DMS53 (cell line): ENCODE data around the gene DNM2.
"Not testable (repeated sequence)": the region's sequence is repeated elsewhere in the genome, so short reads cannot be mapped to it uniquely, and the experiment has no call there.

Experiments used
- DNase-seq: peaks from one replicate; lab custom pipeline; 2025; lab: John Stamatoyannopoulos, UW

DNM2 gene

GRCh38 chr19:10724573-10725071 is 6.7 kb downstream of the DNM2 start:
- no peak for DNase-seq

DNA sequence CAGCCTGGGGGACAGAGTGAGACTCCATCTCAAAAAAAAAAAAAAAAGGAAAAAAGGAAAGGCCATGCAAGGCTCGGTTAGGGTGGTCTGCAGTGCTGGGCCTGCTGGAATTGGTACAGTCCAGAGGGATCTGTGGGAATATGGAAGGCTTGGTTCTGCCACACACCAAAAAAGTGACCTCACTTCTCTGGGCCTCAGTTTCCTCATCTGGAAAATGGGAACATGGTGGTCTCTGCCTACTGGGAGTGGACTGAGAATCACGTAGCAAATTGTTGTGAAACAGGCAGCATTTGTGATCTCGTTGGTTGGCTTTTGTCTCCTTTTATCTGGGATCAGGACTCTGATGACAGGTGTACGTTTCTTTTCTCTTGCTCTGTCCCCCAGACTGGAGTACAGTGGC is 7.5 kb downstream of the DNM2 start:
- no peak for DNase-seq

- no peak for DNase-seq
Measured at GRCh38 chr19:10726268-10726667, 8.4 kb downstream of the DNM2 start.

- no peak for DNase-seq
Measured at GRCh38 chr19:10727685-10728201, 9.9 kb downstream of the DNM2 start.

DNA sequence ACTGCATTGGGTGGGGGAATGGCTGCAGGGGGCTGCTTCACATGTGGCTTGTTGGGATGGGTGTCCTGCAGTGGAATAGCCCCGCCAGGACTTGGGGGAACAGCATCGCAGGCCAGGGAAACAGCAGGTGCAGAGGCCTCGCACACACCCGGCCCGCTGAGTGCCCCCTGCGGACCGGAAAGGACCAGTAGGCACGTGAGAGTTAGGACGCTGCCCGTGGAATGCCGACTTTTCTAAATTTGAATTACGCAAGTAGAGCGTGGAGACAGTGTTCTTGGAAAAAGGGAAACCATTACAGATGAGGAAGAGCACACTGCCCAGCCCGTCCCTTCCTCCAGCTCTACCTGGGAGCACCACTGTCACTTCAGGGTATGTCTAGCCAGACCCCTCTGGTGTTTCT is 11.5 kb downstream of the DNM2 start:
- no peak for DNase-seq

DNA sequence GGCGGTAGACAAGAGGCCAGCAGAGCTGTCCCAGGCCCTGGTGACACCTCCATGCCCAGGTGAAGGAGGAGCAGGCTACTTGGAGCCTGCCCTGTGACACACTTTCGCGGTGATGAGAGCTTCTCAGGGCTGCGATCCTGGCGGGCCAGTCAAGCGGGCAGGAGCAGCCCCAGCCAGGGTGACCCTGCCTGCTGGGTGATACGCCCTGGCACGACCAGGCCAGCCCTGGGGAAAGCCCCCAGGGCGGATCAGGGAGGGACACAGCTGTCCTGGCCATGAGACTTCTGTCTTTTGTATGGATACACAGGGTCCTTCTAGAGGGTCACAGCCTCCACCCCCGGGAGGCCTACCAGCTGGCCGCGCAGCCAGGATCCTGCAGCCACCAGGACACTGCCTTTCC is 13.1 kb downstream of the DNM2 start:
- DNase-seq, result no peak

DNA sequence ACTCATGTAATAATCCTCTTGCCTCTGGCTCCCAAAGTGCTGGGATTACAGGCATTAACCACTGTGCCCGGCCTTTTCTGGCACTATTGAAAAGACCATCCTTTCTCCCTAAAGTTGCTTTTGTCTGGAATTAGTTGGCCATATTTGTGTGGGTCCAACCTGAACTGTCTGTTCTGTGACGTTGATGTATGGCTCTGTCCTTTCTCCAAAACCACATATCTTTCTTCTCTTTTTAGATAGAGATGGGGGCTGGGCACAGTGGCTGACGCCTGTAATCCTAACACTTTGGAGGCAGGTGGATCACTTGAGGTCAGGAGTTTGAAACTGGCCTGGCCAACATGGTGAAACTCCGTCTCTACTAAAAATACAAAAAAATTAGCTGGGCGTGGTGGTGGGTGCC is 17.9 kb downstream of the DNM2 start:
- DNase-seq, result no peak

DNA sequence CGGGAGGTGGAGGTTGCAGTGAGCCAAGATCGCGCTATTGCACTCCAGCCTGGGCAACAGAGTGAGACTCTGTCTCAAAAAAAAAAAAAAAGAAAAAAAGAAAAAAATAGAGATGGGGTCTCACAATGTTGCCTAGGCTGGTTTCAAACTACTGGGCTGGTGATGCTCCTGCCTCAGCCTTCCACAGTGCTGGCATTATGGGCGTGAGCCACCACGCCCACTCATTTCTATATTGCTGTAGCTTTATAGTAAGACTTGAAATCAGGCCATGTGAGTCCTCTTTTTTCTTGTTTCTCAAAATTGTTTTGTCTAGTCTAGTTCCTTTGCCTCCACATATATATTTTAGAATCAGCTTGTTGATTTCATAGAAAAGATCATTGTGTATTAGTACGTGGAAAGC is 18.3 kb downstream of the DNM2 start:
- no peak for DNase-seq

DNA sequence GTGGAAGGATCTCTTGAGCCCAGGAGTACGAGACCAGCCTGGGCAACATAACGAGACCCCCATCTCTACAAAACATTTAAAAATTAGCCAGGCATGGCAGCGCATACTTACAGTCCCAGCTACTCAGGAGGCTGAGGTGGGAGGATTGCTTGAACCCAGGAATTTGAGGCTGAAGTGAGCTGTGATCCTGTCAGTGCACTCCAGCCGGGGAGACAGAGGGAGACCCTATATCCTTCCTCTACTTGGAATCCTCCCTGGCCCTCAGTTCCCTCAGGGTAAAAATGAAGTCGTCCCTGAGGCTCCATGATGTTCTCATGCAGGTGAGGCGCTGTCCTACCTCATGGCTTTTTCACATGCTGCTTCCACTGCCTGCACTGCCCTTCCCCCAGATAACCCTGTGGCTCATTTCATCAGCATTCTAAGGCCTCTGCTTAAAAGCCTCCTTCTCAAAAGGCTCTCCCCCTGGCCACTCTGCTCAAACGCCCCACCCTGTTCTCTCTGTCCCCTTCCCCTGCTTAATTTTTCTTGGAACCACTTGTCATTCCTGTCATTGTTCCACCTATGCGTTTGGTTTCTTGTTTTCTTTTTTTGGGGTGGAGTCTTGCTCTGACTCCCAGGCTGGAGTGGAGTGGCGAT is 19.2 kb downstream of the DNM2 start:
- DNase-seq, result no peak

DNA sequence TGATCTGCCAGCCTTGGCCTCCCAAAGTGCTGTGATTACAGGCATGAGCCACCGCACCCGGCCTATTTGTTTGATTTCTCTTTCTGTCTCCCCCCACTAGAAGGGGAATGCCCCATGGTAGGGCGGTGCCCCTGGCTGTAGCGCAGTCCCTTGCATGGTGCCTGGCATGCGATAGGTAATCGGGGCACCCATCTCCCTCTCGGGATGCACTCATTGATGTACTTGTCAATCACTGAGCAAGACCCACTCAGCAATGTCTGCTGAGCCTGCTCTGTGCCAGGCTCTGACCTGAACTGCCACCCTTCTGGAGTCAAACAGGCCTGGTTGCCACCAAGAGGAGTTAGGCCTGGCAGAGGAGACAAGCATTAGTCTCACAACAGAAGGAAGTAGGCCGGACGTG is 19.8 kb downstream of the DNM2 start:
- DNase-seq, result no peak

DNA sequence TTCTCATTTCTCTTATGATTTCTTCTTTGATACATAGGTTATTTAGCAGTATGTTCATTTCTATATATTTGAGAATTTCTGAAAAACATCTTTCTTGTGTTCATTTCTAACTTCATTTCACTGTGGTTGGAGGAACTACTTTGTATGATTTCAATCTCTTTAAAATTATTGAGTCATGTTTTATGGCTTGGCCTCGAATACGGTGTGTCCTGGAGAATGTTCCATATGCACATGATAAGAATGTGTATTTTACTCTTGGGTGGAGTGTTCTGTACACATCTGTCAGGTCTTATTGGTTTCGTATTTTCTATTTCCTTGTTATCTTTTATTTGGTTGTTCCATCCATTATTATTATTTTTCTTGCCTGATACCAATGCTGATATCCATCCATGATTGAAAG is 22.9 kb downstream of the DNM2 start:
- DNase-seq, result peak; percentile 24

DNA sequence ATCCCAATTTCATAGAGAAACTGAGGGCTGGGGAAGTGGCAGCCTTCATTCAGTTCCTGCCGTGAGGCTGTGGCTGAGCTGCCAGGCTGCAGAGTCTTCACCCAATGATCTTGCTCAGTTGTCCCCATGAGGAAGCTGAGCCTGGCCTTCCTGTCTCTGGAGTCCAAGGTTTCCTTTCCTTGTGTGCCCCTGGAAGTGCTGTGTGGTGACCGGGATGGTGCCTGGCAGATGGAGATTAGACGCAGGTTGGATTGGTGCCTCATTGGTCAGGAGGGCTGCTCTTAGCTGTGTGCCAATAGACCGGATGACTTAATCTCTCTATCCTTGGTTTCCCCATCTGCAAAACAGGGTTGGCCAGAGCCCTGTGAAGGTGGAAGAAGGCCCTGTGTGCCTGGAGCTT is 24.6 kb downstream of the DNM2 start:
- DNase-seq, result no peak

DNA sequence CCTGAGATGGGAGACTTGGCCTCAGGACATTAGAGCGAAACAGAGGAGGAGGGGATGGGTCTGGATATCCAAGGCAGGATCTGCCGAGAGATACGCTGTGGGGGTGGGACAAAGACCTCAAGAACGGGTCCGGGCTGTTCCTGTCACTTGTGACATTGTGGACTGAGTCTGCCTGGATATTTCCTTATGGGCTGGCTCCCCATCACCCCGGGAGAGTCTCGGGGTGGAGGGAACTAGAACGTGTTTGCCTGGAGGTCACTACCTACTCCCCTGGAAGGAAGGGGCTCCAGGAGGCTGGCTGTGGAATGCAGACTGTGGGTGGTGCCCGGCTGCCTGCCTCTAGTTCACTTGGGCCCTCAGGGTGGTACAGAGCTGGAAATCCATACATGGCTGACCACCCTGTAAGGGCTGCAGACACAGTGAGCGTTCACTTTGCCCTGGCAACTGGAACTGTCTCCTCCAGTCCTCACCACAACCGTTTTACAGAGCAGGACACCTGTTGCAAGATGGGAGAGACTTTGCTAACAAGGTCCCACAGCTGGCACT is 26.4 kb downstream of the DNM2 start:
- no peak for DNase-seq

- DNase-seq, result no peak
Measured at GRCh38 chr19:10744801-10745293, 27.0 kb downstream of the DNM2 start.

DNA sequence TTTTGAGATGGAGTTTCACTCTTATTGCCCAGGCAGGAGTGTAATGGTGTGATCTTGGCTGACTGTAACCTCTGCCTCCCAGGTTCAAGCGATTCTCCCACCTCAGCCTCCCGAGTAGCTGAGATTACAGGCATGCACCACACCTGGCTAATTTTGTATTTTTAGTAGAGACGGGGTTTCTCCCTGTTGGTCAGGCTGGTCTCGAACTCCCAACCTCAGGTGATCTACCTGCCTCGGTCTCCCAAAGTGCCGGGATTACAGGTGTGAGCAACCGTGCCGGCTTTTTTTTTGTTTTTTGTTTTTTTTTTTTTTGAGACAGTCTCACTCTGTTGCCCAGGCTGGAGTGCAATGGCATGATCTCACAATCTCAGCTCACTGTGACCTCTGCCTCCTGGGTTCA is 28.6 kb downstream of the DNM2 start:
- not testable (repeated sequence) for DNase-seq

GRCh38 chr19:10747271-10747670 is 29.4 kb downstream of the DNM2 start:
- DNase-seq, result no peak

- no peak for DNase-seq
Measured at GRCh38 chr19:10747674-10748073, 29.8 kb downstream of the DNM2 start.

- no peak for DNase-seq
Measured at GRCh38 chr19:10748195-10748926, 30.5 kb downstream of the DNM2 start.

- DNase-seq, result peak; percentile 28
Measured at GRCh38 chr19:10748927-10749434, 31.1 kb downstream of the DNM2 start.

DNA sequence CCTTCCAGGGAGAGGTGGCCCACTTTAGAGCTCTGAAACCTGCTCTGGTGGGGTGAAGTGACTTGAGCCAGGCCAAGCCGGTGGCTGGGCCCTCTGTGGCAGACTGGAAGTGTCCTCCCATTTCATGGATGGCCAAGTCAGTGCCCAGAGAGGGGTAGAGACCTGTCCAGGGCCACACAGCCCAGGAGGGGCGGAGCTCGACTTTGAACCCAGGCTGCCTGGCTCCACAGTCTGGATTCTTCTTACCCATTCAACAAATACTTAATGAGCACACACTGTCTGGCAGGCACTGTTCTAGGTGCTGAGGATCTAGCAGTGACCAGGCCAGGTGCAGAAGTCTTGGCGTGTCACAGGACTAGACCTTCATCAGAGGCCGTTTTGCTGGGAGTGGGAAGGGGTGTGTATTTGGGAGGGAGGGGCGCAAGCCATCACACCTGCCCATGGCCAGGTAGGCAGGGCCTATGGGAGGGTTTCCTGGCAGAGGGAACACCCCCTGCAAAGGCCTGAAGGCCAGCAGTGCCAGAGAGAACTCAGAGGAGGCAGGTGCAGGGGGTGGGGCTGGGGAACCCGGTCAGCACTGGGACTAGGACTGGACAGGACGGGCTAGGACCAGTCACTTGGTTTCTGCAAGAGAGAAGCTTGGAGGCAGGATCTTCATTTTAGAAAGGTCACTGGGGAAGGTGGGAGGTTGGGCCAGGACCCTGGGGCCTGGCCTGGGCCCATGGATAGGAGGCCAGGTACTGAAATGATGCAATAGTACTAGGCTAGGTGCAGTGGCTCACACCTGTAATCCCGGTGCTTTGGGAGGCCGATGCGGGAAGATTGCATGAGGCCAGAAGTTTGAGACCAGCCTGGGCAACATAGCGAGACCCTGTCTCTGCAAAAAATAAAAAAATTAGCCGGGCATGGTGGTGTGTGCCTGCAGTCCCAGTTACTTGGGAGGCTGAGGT is 31.8 kb downstream of the DNM2 start:
- peak; percentile 12 for DNase-seq

DNA sequence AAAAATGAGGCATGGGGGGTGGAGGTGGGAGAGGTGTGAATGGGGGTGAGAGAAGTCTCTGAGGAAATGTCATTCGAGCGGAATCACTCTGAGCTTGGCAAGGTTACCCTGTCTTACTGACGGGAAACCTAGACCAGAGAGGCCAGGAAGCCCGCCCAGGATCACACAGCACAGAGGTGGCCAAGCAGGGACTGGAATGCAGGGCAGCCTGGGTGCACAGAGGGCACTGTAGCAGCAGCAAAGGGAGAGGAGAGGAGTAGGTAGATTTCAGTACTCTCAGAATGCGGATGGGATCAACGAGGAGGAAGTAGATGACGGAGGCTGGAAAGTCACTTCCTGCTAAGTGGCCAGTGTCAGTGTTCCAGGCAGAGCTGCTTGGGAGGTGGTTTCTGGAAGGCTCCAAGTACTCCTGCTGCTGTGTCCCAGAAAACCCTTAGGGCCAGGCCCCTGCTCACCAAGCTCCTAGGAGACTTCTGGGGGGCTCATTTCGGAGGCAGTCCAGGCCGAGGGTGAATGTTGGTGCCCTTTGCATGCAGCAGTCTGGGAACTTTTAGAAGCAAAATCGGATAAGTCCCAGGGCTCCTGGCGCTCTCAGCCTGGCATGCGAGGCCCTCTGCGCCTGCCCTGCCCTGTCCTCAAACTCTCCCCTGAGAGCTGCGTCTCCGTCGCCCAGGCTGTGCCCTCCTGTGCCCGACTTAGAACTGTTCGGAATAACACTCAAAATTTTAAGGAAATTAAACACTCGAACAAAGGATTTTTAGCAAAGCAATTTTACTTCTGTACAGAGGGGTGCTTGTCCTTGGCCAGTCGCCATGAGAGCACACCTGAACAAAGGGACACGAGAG is 33.5 kb downstream of the DNM2 start:
- no peak for DNase-seq
